H1 (cell line): ENCODE results near the gene SKIC3. TPM values are rescaled to one million over a fixed set of nuclear protein-coding genes. Genes with fewer than 3 reads are reported as not detected.

ENCODE experiments used
- CTCF ChIA-PET: fragments of 300-600 bp; sonication (Branson Sonifier 250); formaldehyde crosslinking; loops from one replicate; lab custom pipeline; 2021; ENCODE audit not compliant: partially characterized antibody; lab: Charles Lee
- POLR2A ChIA-PET: fragments of 300-600 bp; sonication (Branson Sonifier 250); formaldehyde crosslinking; loops from one replicate; lab custom pipeline; 2021; ENCODE audit warnings: inconsistent platforms; ENCODE audit not compliant: partially characterized antibody; lab: Charles Lee
- DNase-seq, 2 experiments: peaks; one replicate each; pipeline versions ENCODE4 v3.0.0 to v3.0.0-alpha.2; 2010 to 2022; ENCODE audit warnings: low spot score in 2 of 2, low read depth in 1 of 2, mixed read lengths in 1 of 2
- FAIRE-seq: peaks from 2 replicates; lab custom pipeline; 2011; peaks lifted over from hg19 to GRCh38; lab: Jason Lieb, UNC
- H2AFZ ChIP-seq: 2 replicates; pipeline ENCODE4 v1.8.1; 2012; ENCODE audit warnings: low read length, inconsistent platforms
- H2AK5ac ChIP-seq: 2 replicates; pipeline ENCODE4 v1.6.1; 2013; ENCODE audit warnings: low read depth, low read length
- H2BK120ac ChIP-seq: replicated peaks from 2 replicates; pipeline ENCODE3; 2013; ENCODE audit warnings: low read depth, low read length, inconsistent platforms
- H2BK12ac ChIP-seq: 2 replicates; pipeline ENCODE4 v1.6.1; 2013; ENCODE audit warnings: low read depth, low read length
- H2BK15ac ChIP-seq: 2 replicates; pipeline ENCODE4 v1.6.1; 2013; ENCODE audit warnings: low read length
- H2BK20ac ChIP-seq: 2 replicates; pipeline ENCODE4 v1.6.1; 2013; ENCODE audit warnings: low read length
- H2BK5ac ChIP-seq: 2 replicates; pipeline ENCODE4 v1.6.1; 2013; ENCODE audit warnings: low read depth, low read length
- H3K14ac ChIP-seq: 2 replicates; pipeline ENCODE4 v1.6.1; 2013; ENCODE audit warnings: inconsistent platforms; ENCODE audit not compliant: insufficient read length
- H3K18ac ChIP-seq: 2 replicates; pipeline ENCODE4 v1.6.1; 2013; ENCODE audit warnings: low read length; ENCODE audit errors: extremely low read depth
- H3K23ac ChIP-seq: 2 replicates; pipeline ENCODE4 v1.6.1; 2013; ENCODE audit warnings: inconsistent platforms; ENCODE audit not compliant: insufficient read length
- H3K23me2 ChIP-seq: 2 replicates; pipeline ENCODE4 v1.6.1; 2013; ENCODE audit warnings: low read depth, low read length
- H3K27ac ChIP-seq: 2 replicates; pipeline ENCODE4 v1.6.1; 2011; ENCODE audit warnings: low read depth, low read length, inconsistent platforms
- H3K27me3 ChIP-seq, 4 experiments: replicated peaks in 1 of 4; 1 replicate in 1 of 4; 2 replicates in 3 of 4; pipeline versions ENCODE4 v1.6.1 to v1.8.1; 2011 to 2013; ENCODE audit warnings: low read length in 3 of 4, mild to moderate bottlenecking in 3 of 4, inconsistent platforms in 2 of 4, mixed read lengths in 2 of 4, moderate library complexity in 1 of 4; ENCODE audit not compliant: control insufficient read depth in 3 of 4, insufficient read depth in 3 of 4; ENCODE audit errors: extremely low read depth in 1 of 4
- H3K36me3 ChIP-seq, 4 experiments: 2 replicates each; pipeline versions ENCODE4 v1.6.1 to v1.8.1; 2011 to 2013; ENCODE audit warnings: mild to moderate bottlenecking in 4 of 4, low read length in 3 of 4, moderate library complexity in 2 of 4, control low read depth in 1 of 4, inconsistent platforms in 1 of 4; ENCODE audit not compliant: insufficient read depth in 4 of 4, control insufficient read depth in 2 of 4
- H3K4ac ChIP-seq: replicated peaks from 2 replicates; pipeline ENCODE3; 2013; ENCODE audit warnings: low read length, low read depth, mixed read lengths, inconsistent platforms; ENCODE audit not compliant: insufficient read length
- H3K4me1 ChIP-seq, 4 experiments: replicated peaks in 1 of 4; 1 replicate in 1 of 4; 2 replicates in 3 of 4; pipeline versions ENCODE4 v1.6.1 to v1.8.1; 2011 to 2013; ENCODE audit warnings: low read length in 3 of 4, inconsistent platforms in 2 of 4, mixed read lengths in 1 of 4; ENCODE audit not compliant: insufficient read depth in 4 of 4, control insufficient read depth in 3 of 4
- H3K4me2 ChIP-seq, 2 experiments: 2 replicates each; pipeline versions ENCODE4 v1.6.1 to v1.8.1; 2011 to 2013; ENCODE audit warnings: low read depth in 2 of 2, low read length in 2 of 2, control low read depth in 1 of 2, inconsistent platforms in 1 of 2, mild to moderate bottlenecking in 1 of 2; ENCODE audit not compliant: insufficient read depth in 1 of 2
- H3K4me3 ChIP-seq, 4 experiments: fragments of 200-600, 300-600 bp in 1 of 4; sonication (generic), shearing (Covaris generic), sonication (Bioruptor Twin) in 1 of 4; 2 replicates each; pipeline versions ENCODE4 v1.5.1 to v1.8.1; 2011 to 2016; ENCODE audit warnings: low read length in 4 of 4, low read depth in 3 of 4, control low read depth in 2 of 4, inconsistent platforms in 2 of 4, mild to moderate bottlenecking in 2 of 4, mixed read lengths in 1 of 4, moderate library complexity in 1 of 4; ENCODE audit not compliant: insufficient read depth in 2 of 4; ENCODE audit errors: extremely low read depth in 1 of 4
- H3K56ac ChIP-seq: replicated peaks from 2 replicates; pipeline ENCODE3; 2013; ENCODE audit warnings: low read depth, mild to moderate bottlenecking, mixed read lengths, low read length, inconsistent platforms; ENCODE audit not compliant: insufficient read length
- H3K79me1 ChIP-seq: 2 replicates; pipeline ENCODE4 v1.6.1; 2013; ENCODE audit warnings: low read depth, low read length, control low read depth
- H3K79me2 ChIP-seq, 2 experiments: 2 replicates each; pipeline versions ENCODE4 v1.6.1 to v1.8.1; 2012 to 2013; ENCODE audit warnings: low read length in 2 of 2, mild to moderate bottlenecking in 2 of 2, inconsistent platforms in 1 of 2; ENCODE audit not compliant: insufficient read depth in 2 of 2, control insufficient read depth in 1 of 2
- H3K9ac ChIP-seq, 4 experiments: replicated peaks in 1 of 4; 1 replicate in 1 of 4; 2 replicates in 3 of 4; pipeline versions ENCODE4 v1.6.1 to v1.8.1; 2011 to 2013; ENCODE audit warnings: low read depth in 3 of 4, low read length in 3 of 4, control low read depth in 2 of 4, mild to moderate bottlenecking in 2 of 4, moderate library complexity in 2 of 4, inconsistent platforms in 1 of 4; ENCODE audit errors: extremely low read depth in 1 of 4
- H3K9me3 ChIP-seq, 2 experiments: 2 replicates each; pipeline versions ENCODE4 v1.6.1 to v1.8.1; 2012 to 2013; ENCODE audit warnings: mild to moderate bottlenecking in 2 of 2, moderate library complexity in 2 of 2, control low read depth in 1 of 2, inconsistent platforms in 1 of 2, low read depth in 1 of 2, low read length in 1 of 2, mixed read lengths in 1 of 2; ENCODE audit not compliant: insufficient read depth in 2 of 2
- H4K20me1 ChIP-seq, 2 experiments: replicated peaks in 1 of 2; 2 replicates each; pipeline versions ENCODE3 to v1.8.1; 2011 to 2013; ENCODE audit warnings: inconsistent platforms in 2 of 2, low read length in 2 of 2, mild to moderate bottlenecking in 1 of 2; ENCODE audit not compliant: insufficient read depth in 2 of 2, control insufficient read depth in 1 of 2
- H4K5ac ChIP-seq: 2 replicates; pipeline ENCODE4 v1.6.1; 2013; ENCODE audit warnings: low read length, low read depth, mixed read lengths, inconsistent platforms; ENCODE audit not compliant: insufficient read length
- H4K8ac ChIP-seq: 2 replicates; pipeline ENCODE4 v1.8.0; 2013; ENCODE audit warnings: mild to moderate bottlenecking, moderate library complexity, low read length, inconsistent platforms; ENCODE audit not compliant: insufficient read depth; ENCODE audit errors: extremely low read depth
- H4K91ac ChIP-seq: replicated peaks from 2 replicates; pipeline ENCODE3; 2013; ENCODE audit warnings: low read length, mixed read lengths, inconsistent platforms; ENCODE audit not compliant: insufficient read length
- CBX8 ChIP-seq: fragments of 300-800, 300-1000 bp; sonication (generic); IDR thresholded peaks from 2 replicates; pipeline ENCODE4 v1.7.1; 2016; ENCODE audit warnings: low read depth, low read length, borderline replicate concordance
- CTBP2 ChIP-seq: IDR thresholded peaks from 2 replicates; pipeline ENCODE4 v1.7.0; 2011; ENCODE audit warnings: borderline replicate concordance, mild to moderate bottlenecking, moderate library complexity, mixed read lengths, low read length; ENCODE audit not compliant: insufficient read depth, insufficient read length
- FOSL1 ChIP-seq: IDR thresholded peaks from 2 replicates; pipeline ENCODE4 v1.6.1; 2011; ENCODE audit warnings: mild to moderate bottlenecking, low read depth, low read length, moderate library complexity; ENCODE audit not compliant: insufficient read depth
- HDAC2 ChIP-seq, 2 experiments: fragments of 300-600 bp in 1 of 2; sonication (generic) in 1 of 2; IDR thresholded peaks; 2 replicates each; pipeline ENCODE4 v1.6.1; 2011 to 2012; ENCODE audit warnings: low read depth in 2 of 2, low read length in 2 of 2, mild to moderate bottlenecking in 2 of 2, moderate library complexity in 2 of 2, borderline replicate concordance in 1 of 2, inconsistent platforms in 1 of 2
- KDM4A ChIP-seq: IDR thresholded peaks from one replicate; pipeline ENCODE4 v1.7.1; 2012; ENCODE audit warnings: low read depth, mild to moderate bottlenecking, moderate library complexity, low read length, inconsistent platforms; ENCODE audit not compliant: severe bottlenecking
- KDM5A ChIP-seq: fragments of 200-600 bp; IDR thresholded peaks from 2 replicates; pipeline ENCODE4 v1.7.1; 2012; ENCODE audit warnings: mild to moderate bottlenecking, low read length, inconsistent platforms, mixed read lengths
- NRF1 ChIP-seq: IDR thresholded peaks from 2 replicates; pipeline ENCODE4 v1.6.1; 2011; ENCODE audit warnings: mild to moderate bottlenecking, low read depth, low read length, improper control_type of control experiment
- POLR2A ChIP-seq, 2 experiments: IDR thresholded peaks; 1 replicate in 1 of 2; 2 replicates in 1 of 2; pipeline ENCODE4 v1.6.1; 2011; ENCODE audit warnings: low read depth in 2 of 2, low read length in 2 of 2, mild to moderate bottlenecking in 2 of 2; ENCODE audit errors: control extremely low read depth in 1 of 2
- POU5F1 ChIP-seq: IDR thresholded peaks from 2 replicates; pipeline ENCODE4 v1.6.1; 2011; ENCODE audit warnings: low read depth, mild to moderate bottlenecking, low read length, moderate library complexity
- RBBP5 ChIP-seq: IDR thresholded peaks from 2 replicates; pipeline ENCODE4 v1.7.1; 2012; ENCODE audit warnings: low read depth, mild to moderate bottlenecking, inconsistent platforms, low read length, moderate library complexity, borderline replicate concordance
- SP1 ChIP-seq: IDR thresholded peaks from 2 replicates; pipeline ENCODE4 v1.6.1; 2011; ENCODE audit warnings: low read depth, low read length
- SP4 ChIP-seq: IDR thresholded peaks from 2 replicates; pipeline ENCODE4 v1.6.1; 2012; ENCODE audit warnings: low read length, inconsistent platforms
- WGBS, 2 experiments: shearing (Covaris generic) in 1 of 2; methylation state at CpG; one replicate each; pipeline versions ENCODE4 v1.1.6 to v1.1.7; 2013 to 2015; ENCODE audit warnings: low lambda C conversion rate in 2 of 2, mixed read lengths in 2 of 2, inconsistent platforms in 1 of 2, low coverage in 1 of 2, missing lambda C conversion rate in 1 of 2; ENCODE audit not compliant: insufficient replicate concordance in 2 of 2, insufficient coverage in 1 of 2, insufficient read length in 1 of 2; ENCODE audit errors: extremely low coverage in 1 of 2, missing lambda C conversion rate in 1 of 2; 5-methylcytosine and 5-hydroxymethylcytosine counted together
- polyA plus RNA-seq, 7 experiments: library from polyadenylated mRNA; depleted of rRNA in 3 of 7; stranded (reverse) in 5 of 7; unstranded in 2 of 7; fragments of >200 nt in 5 of 7; fragments of 200-250 nt in 2 of 7; gene quantifications; 1 replicate in 5 of 7; 2 replicates in 1 of 7; 4 replicates in 1 of 7; pipeline versions ENCODE4 v1.2.1 to v1.2.3, GENCODE V29; 2011 to 2013; ENCODE audit warnings: missing spikeins in 2 of 7, mixed read lengths in 2 of 7
- total RNA-seq: library from RNA; stranded (reverse); fragmentation: NEBNext Ultra II Directional; extraction: Animal tissue kit (Norgen Biotek cat#: 25700); gene quantifications from 2 replicates; pipeline ENCODE4 v1.2.1, GENCODE V29; 2021
- TF ChIP-seq, protein P1 (sequence below): IDR thresholded peaks from 2 replicates; pipeline ENCODE4 v1.6.1; 2012; ENCODE audit warnings: inconsistent platforms

SKIC3 gene
- total and polyA plus RNA-seq, 2 of the 8 experiments (the other 6 are each of a cell fraction or from before 2014, with no cell fraction given): 13.7 to 53.7 TPM

GRCh38 chr5:95565280-95565920 lies 10.6 kb upstream of the SKIC3 start:
- Histone ChIP-seq H3K23me2 (no peaks in the 10 kb centered on the region), H2BK20ac (no peak overlapping the region), H3K4me1 (no peaks in the 10 kb centered on the region), H3K56ac (no peak overlapping the region), H4K20me1 (peaks cover 0 to 2% of the 10 kb centered on the region in 2 experiments), H3K36me3 (peaks cover 0 to 7% (median 0%) of the 10 kb centered on the region in 4 experiments; a peak in 2 of 8 replicates), H3K79me2 (peaks cover 0 to 2% of the 10 kb centered on the region in 2 experiments; a peak in 1 of 4 replicates), H2AFZ (no peak overlapping the region), H2BK5ac (no peak overlapping the region), H3K14ac (no peak overlapping the region), H3K18ac (no peak overlapping the region), H3K4me3 (no peak overlapping the region), H2BK120ac (no peak overlapping the region), H3K27me3 (no peaks in the 10 kb centered on the region), H3K9me3 (no peaks in the 10 kb centered on the region), H2AK5ac (no peak overlapping the region), H3K23ac (no peak overlapping the region), H3K9ac (no peak overlapping the region), H2BK12ac (no peak overlapping the region), H2BK15ac (no peak overlapping the region), H4K91ac (no peak overlapping the region), H3K4ac (no peak overlapping the region), H4K5ac (no peak overlapping the region), H4K8ac (no peak overlapping the region), H3K79me1 (no peaks in the 10 kb centered on the region), H3K27ac (no peak overlapping the region), H3K4me2 (no peak overlapping the region)
- 92% methylated on average over 4 of the region's 4 CpGs; no CpG with 5 or more reads in 1 of the 2 experiments for WGBS, 2 experiments
- ChIA-PET CTCF (interaction anchor here (1.2 kb wide), 1 partner anchor 83 kb away, joined by 3 read pairs; no protein-coding TSS in a partner anchor), POLR2A (no interaction called here)
- DNase-seq (no peak), FAIRE-seq (no peak)
- no peak for TF ChIP-seq FOSL1
- TF ChIP-seq, protein P1, sequence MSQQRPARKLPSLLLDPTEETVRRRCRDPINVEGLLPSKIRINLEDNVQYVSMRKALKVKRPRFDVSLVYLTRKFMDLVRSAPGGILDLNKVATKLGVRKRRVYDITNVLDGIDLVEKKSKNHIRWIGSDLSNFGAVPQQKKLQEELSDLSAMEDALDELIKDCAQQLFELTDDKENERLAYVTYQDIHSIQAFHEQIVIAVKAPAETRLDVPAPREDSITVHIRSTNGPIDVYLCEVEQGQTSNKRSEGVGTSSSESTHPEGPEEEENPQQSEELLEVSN: no peak
- no peak for TF ChIP-seq HDAC2 (IDR thresholded peaks at IDR 0.05; ENCODE audit: borderline replicate concordance in 1 of 2, low read depth in 2 of 2, low read length in 2 of 2)
- TF ChIP-seq POLR2A (IDR thresholded peaks at IDR 0.05; ENCODE audit: control extremely low read depth in 1 of 2, low read depth in 2 of 2, low read length in 2 of 2): no peak
- TF ChIP-seq KDM4A: no peak
- TF ChIP-seq SP1: no peak
- no peak for TF ChIP-seq SP4
- no peak for TF ChIP-seq POU5F1
- TF ChIP-seq NRF1: no peak
- TF ChIP-seq RBBP5: no peak
- TF ChIP-seq CTBP2: no peak
- no peak for TF ChIP-seq CBX8
- no peak for TF ChIP-seq KDM5A
